NCI-H187 treated with DMSO at 0.1 percent for 48 hours (cell line): ENCODE results near the gene ARHGAP33.
"Not testable (repeated sequence)": the region's sequence is repeated elsewhere in the genome, so short reads cannot be mapped to it uniquely, and the experiment has no call there.

Source experiments
- DNase-seq: peaks from one replicate; lab custom pipeline; 2025; lab: John Stamatoyannopoulos, UW

ARHGAP33 gene

DNA sequence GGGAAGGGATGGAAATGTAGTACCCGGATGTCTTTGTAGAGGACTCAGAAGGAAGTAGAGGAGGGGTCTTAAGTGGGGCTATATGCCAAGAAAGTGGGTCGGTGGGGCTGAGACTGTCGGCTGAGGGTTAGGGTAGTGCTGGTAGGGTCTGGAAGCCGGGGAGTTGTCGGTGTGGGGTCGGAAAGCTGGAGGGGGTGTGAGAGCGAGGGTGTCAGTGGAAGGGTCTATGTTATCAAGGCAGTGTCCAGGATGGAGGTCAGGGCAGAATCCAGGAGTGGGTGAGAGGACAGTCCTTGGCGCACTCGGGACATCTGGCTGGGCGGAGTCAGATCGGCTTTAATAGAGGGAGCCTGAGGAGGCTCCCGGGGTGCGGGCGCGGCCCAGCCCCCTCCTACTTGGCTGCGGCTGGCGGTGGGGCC, 20.2 kb upstream of the ARHGAP33 start:
- no peak for DNase-seq

DNA sequence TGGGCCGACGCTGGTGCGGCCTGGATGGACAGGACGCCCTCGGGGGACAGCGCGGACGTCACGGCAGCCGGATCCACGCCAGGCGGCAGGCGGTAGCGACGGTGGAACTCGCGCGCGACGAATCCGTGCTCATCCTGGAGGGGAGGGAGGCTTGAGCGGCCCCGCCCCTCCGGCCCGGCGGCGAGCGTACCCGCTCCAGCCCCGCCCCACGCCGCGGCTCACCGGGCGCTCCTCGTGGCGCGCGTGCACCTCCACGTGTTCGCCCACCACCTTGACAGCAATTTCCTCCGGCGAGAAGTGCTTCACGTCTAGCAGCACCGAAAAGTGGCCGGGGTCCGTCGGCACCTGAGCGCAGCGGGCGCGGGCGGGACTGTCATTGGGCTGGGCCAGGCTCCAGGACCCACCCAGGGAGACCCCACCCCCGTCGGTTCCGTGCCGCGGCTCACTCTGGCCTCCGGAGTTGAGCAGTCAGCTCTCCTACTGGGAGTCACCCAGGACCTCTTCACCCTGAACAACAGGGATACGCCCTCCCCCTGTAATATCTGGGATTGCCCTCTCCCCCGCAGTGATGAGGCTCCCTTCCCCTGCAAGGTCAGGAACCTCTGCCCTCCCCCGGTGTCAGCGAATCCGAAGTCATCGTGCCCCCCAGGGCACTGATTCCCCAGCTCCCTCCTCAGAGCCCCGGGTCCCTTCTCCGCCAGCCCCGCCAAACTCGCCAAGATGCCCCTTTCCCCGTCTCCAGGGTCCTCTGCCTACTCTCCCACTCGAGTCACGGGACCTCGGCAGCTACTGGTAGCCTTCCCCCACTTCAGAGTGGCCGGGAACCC, 19.6 kb upstream of the ARHGAP33 start:
- no peak for DNase-seq

DNA sequence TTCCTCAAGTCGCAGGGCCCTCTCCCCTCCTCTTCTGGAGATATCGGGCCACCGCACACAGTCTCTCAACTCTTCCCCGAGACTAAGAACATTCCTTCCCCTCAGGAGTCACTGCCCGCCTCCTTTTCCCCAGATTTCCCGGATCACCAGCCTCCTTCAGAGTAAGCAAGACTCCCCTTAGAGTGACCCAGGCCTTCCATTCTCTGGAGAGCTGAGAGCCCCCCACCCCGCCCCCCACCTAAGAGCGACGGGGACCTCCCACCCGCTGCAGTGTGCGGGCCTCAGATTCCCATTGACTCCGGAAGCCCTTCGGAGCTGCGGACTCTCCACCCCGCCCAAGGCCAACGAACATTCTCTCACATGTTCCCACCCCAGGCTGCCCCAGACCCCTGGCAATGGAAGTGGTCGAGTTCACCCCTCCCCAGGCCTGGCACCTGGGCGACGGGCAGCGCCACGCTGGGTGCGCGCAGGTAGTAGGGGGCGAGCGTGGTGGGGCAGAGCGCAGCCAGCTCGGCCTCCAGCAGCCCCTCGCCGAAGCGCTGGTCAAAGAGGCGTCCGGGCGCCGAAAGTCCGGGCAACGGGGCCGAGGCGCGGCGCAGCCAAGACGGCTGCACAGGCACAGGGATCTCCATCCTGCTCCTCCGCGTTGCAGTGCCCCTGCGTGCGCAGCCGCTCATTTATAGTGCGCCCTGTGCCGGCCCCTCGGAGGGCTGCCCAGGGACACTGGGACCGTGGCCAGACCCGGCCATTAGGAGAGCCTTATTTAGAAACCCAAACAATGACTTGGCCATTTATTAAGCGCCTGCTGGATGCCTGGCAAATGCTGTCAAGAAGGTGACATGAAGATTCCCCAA, 18.8 kb upstream of the ARHGAP33 start, which contains the start of gene HSPB6:
Gene HSPB6, minus strand, starts transcription at position 653 of the 854 bp plus-strand sequence. Its CDS starts 21 bp downstream, at position 632.
- no peak for DNase-seq

DNA sequence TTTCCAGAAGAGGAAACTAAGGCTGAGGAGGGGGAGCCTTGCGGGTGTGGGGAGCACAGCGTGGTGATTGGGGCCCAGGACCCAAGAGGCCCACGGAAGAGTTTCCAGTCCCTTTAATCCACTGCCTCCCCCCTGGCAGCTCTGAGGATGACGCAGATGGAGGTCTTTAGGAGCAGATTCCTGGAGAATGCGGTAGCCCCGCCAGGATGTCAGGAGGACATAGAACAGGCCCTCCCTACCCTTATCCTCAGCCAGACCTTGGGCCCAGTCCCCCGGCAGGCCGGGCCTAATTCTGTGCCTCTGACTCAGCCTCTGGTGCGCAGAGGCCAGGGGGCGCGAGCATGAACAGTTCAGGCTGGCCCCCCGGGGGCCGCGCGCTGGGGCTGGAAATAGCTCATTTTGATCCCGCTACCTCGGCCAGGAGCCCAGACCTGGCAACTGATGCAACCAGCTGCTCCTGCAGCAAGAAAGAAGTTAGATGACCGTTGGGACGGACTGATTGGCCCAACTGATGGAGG, 18.1 kb upstream of the ARHGAP33 start:
- DNase-seq, result no peak

DNA sequence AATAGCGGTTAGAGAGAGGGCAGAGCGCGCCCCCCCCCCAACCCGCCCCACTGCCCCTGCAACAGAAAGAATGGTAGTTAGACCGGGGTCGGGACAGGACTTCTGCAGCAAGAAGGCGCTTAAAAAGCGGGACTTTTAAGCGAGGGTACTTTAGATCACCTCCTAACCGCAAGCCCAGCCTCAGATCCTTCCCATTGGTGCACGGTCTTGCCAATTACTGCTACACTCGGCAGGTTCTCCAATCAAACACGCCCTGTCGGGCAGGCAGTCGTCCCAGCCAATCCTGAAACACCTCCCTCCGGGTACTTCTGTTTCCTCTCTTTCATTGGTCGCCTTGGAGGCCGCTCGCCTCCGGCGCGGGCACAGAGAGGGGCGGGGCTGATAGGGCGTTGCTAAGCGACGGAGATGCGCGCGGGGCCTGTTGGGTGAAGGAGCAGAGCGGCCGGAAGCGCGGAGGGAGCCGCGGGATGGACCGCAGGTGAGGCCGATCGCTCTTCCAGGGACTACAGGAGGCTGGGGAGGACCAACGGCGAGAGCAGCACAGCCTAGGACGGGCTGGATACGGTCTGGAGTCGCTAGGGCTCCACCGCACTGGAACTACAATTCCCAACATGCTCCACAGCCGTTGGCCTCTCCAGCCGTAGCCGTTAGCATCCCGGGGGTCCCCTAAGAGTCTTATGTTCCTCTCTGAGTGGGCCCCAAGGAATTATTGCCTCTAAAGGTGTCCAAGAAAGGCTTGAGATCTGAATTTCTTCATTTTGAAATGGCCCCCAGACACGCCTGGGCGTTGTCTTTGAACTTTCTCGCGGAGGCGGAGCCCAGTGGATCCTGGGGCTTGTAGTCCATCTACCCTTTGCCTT, 17.4 kb upstream of the ARHGAP33 start, which contains the start of gene PROSER3:
Gene PROSER3, plus strand, starts transcription at position 428 of the 860 bp plus-strand sequence. Its CDS starts 40 bp downstream, at position 468.
- peak; percentile 98 for DNase-seq

DNA sequence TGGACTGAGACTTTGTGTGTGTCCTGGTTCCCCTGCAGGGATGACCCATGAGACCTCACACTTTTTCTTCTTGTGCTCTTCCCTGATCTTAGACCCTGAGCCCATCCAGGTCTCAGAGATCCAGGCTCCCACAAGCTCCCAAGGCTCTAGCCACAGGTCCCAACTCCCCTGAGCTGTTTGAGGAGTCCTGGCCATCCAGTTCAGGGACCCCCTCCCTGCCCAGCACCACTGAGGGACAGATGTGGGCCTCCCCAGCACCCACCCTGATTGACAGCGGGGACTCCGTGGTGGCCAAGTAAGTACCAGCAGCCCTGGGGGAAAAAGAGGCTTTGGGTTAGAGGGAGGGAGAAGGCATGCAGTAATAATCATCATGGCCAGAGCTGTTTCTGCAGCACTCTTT, 15.7 kb upstream of the ARHGAP33 start:
- DNase-seq, result no peak

DNA sequence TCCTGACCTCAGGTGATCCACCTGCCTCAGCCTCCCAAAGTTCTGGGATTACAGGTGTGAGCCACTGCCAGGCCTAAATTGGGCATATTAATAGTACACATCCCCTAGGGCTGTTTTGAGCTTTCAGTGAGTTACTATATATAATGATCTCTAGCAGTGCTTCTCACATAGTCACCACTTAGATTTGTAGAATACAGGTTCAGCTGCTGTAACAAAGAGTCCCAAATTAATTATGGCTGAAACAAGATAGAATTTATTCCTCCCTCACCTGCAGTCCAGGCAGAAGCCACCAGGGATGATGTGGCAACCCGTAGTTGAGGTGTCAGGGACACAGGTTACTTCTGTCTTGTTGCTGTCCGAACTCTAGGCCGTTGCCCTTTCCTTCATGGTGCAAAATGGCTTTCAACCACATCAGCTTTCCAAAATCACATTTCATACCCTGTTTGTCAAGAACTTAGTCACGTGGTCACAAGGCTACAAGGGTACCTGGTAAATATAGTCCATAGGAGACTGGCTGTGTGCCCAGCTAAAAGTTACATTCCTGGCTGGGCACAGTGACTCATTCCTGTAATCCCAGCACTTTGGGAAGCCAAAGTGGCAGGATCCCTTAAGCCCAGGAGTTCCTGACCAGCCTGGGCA, 14.5 kb upstream of the ARHGAP33 start:
- DNase-seq, result no peak

DNA sequence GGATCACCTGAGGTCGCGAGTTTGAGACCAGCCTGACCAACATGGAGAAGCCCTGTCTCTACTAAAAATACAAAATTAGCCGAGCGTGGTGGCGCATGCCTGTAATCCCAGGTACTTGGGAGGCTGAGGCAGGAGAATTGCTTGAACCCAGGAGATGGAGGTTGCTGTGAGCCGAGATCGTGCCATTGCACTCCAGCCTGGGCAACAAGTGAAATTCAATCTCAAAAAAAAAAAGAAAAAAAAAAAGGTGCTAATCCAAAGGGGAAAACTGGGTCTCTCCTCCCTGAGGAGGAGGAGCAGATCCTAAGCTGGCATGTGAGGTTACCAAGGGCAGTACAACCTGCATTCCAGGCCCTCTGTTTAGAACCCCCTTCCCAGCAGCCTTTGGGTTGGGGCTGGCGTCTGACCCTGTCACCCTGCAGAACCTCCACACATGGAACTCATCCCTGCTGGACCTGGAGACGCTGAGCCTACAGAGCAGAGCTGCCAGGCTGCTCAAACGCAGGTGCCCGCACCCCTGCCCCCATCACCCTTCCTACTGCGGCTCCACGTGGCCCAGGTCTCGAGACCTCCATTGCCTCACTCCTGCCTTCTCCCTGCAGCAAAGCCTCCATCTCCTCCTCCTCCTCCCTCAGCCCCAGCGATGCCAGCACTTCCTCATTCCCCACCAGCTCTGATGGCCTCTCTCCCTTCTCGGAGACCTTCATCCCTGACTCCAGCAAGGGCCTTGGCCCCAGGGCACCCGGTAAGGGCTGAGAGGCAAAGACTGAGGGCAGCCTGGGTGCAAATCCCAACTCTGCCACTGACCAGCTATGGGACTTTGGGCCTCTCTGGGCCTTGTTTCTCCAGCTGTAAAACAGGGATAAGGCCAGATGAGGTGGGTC, 10.7 kb upstream of the ARHGAP33 start:
- DNase-seq, result no peak

DNA sequence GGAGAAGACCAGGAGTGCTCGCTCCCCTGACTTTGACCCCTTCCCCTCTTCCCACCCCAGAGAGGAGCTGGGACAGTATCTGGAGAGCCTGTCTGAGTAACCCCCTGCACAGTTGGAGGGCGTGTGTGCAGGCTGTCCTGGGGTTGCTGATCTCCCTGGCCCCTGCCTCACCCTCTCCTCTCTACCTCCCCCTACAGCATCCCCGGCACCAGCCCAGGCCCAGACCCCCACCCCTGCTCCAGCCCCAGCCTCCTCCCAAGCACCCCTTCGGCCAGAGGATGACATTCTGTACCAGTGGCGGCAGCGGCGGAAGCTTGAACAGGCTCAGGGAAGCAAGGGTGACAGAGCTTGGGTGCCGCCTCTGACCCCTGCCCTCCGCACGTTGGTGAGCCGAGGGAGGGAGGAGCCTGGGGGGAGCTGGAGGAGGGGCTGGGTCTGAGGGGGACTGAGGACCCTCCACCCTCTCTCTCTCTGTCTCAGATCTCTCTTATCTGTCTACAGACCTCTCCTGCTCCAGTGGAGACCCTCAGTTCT, 8.7 kb upstream of the ARHGAP33 start:
- DNase-seq, result no peak

DNA sequence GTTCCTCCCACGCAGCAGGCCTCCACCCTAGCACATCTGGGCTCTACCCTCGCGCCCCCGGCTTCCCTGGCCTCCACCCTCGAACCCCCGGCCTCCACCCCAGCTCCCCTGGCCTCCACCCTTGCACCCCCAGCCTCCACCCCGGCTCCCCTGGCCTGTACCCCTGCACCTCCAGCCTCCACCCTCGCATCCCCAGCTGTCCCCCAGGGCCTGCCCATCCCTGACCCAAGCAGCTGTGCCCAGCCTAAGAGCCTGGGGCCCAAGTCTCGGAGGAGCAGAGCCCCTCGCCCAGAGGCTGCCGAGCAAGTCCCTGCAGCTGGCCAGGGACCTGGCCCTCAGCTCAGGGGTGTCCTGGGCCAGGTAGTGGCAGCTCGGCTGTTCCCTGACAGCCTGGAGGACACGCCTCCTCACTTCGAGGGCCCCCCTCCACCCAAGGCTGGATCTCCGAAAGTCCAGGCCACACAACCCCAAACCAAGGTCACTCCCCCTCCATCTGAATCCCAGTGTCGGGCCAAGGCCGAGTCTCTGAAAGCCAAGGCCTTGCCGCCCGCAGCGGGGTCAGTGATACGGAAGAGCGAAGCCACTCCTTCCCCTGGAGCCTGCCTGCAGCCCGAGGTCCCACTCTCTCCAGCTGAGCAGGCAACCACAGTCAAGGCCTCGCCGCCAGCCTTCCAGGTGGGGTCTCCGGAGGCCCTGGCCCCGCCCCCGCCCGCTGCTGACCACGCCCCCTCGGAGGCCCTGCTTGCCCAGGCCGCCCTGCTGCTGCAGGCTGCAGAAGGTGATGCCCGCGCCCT, 7.9 kb upstream of the ARHGAP33 start:
- DNase-seq, result no peak

DNA sequence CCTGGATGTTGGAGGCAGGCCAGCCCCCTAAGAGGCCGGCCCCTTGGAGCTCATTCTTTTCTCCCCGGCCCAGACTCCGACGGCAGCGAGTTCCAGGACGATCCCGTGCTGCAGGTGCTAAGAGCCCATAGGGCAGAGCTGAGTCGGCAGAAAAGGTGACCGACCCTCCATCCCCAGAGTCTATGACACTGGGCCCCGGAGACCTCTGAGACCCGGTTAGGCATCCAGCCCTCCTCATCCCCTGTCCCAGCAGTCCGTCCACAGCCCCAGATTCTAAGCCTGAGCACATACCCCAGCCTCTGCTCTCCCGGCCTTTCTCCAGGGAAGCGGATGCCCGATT, 7.3 kb upstream of the ARHGAP33 start:
- no peak for DNase-seq

DNA sequence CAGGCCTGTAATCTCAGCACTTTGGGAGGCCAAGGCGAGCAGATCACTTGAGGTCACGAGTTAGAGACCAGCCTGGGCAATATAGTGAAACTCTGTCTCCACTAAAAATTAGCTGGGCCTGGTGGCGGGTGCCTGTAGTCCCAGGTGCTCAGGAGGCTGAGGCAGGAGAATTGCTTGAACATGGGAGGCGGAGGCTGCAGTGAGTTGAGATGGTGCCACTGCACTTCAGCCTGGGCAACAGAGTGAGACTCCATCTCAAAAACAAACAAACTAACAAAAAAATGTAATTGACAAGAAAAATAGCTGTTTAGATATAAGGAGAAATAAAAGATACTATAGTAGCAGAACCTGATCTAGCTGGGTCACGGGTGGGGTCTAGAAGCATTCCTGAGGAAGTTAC, 3.0 kb upstream of the ARHGAP33 start:
- not testable (repeated sequence) for DNase-seq

DNA sequence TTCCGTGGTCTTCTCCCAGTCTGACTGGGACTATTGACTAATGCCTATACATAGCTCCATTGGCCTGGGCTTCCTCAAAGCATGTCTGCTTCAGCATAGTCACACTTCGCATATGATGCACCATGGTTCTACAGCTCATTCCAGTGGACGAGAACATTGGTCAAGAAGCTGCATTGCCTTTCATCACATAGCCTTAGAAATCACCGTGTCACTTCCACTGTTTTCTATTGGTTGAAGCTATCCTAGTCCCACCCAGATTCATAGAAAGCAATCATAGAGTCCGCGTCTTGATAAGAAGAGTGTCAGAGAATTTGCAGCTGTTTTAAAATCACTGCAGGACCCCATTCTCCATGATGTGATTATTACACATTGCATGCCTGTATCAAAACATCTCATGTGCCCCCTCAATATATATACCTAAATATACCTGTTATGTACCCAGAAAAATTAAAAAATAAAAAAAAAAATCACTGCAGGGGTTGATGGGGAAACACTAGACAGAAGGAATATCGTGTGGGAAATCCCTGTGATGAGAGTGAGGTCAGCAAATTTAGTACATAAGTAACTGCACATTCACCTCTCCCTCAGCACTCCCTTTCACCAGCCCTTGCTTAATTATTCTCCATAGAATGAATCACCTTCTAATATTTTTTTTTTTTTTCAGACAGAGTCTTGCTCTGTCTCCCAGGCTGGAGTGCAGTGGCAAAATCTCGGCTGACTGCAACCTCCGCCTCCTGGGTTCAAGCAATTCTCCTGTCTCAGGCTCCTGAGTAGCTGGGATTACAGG, 2.2 kb upstream of the ARHGAP33 start:
- DNase-seq, result no peak

DNA sequence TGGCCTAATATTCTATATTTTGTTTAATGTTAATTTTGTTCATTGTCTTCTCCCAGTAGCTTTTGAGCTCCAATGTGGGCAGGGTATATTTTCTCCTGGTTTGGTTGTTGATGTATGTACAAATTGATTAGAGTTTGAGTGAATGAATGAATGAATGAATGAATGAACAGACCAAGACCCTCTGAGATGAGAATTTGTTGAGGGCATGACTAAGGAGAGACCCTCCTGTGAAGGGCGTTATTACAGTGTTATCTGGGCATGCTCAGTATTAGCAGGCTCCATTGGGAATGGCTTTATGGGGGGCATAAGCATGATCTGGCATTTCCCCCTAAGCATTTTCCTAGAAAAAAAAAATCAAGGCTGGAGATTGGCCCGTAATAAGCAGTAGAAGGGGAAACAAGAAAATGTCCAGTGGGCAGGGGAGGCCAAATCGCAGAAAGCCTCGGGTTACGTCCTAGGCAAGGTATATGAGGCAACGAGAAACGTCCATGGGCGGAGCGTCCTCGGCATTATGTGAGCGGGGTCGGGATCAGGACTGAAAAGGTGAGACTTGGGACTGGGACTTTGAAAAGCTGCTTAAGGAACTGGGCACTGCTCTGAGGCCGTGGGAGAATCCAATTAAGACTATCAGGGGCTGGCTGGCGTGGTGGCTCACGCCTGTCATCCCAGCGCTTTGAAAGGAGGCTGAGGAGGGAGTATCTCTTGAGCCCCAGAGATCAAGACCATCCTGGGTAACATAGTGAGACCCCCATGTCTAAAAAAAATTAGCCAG, 904 bp upstream of the ARHGAP33 start:
- DNase-seq, result no peak

DNA sequence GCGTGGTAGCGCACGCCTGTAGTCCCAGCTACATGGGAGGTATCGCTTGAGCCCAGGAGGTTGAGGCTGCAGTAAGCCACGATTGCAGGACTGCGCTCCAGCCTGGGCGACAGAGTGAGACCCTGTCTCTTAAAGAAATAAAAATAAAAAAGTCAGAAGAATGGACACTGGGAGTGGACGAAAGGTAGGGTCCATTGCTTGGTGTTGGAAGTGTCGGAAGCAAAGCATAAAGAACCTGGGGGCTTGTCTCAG, 392 bp upstream of the ARHGAP33 start:
- DNase-seq, result no peak

DNA sequence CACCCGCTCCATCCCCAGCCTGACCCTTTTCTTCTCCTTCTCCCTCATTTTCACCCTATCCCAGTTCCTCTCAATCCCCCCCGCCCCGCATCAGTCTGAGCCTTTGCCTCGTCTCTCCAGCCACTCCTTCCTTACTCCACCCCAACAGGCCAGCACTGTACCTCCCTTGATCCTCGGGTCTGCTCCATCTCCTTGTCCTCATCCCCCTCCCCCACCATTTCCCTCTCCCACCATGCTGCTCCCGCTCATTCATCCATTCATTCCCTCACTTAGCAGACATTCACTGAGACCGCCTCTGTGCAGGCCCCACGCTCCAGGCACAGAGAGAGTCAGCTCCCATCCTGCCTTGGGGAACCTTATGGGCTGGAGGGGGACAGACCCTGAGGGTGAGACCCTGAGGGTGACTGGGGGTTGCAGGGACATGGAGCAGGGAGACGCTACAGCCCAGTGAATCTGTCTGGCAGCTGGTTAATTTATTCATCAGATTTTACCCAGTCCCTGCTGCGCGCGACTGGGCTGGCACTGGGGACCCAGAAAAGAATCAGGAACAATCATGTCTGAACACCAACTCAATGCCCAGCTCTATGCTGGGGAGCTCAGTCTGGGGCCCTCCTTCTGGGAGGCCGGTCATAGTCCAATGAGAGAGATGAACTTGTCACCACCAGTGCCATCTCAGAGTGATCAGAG, 881 bp downstream of the ARHGAP33 start:
- DNase-seq, result no peak

DNA sequence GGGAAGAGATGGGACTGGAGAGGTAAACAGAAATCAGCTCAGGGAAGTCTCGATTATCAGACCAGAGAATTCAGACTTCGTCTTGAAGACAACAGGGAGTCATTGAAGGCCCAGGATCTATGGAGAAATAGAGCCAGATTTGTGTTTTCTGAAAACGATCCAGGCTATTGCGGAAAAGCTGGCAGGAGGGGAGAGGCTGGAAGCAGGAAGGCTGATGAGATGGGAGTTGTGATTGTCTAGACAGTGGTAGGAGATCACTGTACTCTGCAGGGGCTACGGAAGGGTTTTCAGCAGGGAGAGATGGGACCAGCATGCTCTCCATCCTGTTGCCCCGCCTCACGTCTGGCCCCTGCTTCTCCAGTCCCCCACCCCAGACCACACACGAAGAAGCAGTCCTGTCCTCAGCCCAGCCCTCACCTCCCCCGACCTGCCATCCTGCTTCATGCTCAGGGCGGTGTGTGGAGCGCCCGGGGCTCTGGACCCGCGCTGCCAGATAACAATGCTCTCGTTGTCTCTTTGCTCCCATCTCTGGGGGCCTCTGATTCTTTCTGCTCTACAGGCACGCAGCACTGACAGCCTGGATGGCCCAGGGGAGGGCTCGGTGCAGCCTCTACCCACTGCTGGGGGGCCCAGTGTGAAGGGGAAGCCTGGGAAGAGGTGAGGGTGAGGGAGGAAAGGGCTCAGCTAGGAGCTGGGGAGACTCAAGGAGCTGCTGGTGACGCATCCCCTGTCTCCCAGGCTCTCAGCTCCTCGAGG, 1.9 kb downstream of the ARHGAP33 start:
- DNase-seq, result no peak
